H1 (cell line): ENCODE measurements around the gene XCL1. TPM values are rescaled to one million over a fixed set of nuclear protein-coding genes. Genes with fewer than 3 reads are reported as not detected.

Experiments
- CTCF ChIA-PET: fragments of 300-600 bp; sonication (Branson Sonifier 250); formaldehyde crosslinking; loops from one replicate; lab custom pipeline; 2021; ENCODE audit not compliant: partially characterized antibody; lab: Charles Lee
- POLR2A ChIA-PET: fragments of 300-600 bp; sonication (Branson Sonifier 250); formaldehyde crosslinking; loops from one replicate; lab custom pipeline; 2021; ENCODE audit warnings: inconsistent platforms; ENCODE audit not compliant: partially characterized antibody; lab: Charles Lee
- DNase-seq, 2 experiments: peaks; one replicate each; pipeline versions ENCODE4 v3.0.0 to v3.0.0-alpha.2; 2010 to 2022; ENCODE audit warnings: low spot score in 2 of 2, low read depth in 1 of 2, mixed read lengths in 1 of 2
- FAIRE-seq: peaks from 2 replicates; lab custom pipeline; 2011; peaks lifted over from hg19 to GRCh38; lab: Jason Lieb, UNC
- H2AFZ ChIP-seq: 2 replicates; pipeline ENCODE4 v1.8.1; 2012; ENCODE audit warnings: low read length, inconsistent platforms
- H2AK5ac ChIP-seq: 2 replicates; pipeline ENCODE4 v1.6.1; 2013; ENCODE audit warnings: low read depth, low read length
- H2BK120ac ChIP-seq: replicated peaks from 2 replicates; pipeline ENCODE3; 2013; ENCODE audit warnings: low read depth, low read length, inconsistent platforms
- H2BK12ac ChIP-seq: 2 replicates; pipeline ENCODE4 v1.6.1; 2013; ENCODE audit warnings: low read depth, low read length
- H2BK15ac ChIP-seq: 2 replicates; pipeline ENCODE4 v1.6.1; 2013; ENCODE audit warnings: low read length
- H2BK20ac ChIP-seq: 2 replicates; pipeline ENCODE4 v1.6.1; 2013; ENCODE audit warnings: low read length
- H2BK5ac ChIP-seq: 2 replicates; pipeline ENCODE4 v1.6.1; 2013; ENCODE audit warnings: low read depth, low read length
- H3K14ac ChIP-seq: 2 replicates; pipeline ENCODE4 v1.6.1; 2013; ENCODE audit warnings: inconsistent platforms; ENCODE audit not compliant: insufficient read length
- H3K18ac ChIP-seq: 2 replicates; pipeline ENCODE4 v1.6.1; 2013; ENCODE audit warnings: low read length; ENCODE audit errors: extremely low read depth
- H3K23ac ChIP-seq: 2 replicates; pipeline ENCODE4 v1.6.1; 2013; ENCODE audit warnings: inconsistent platforms; ENCODE audit not compliant: insufficient read length
- H3K23me2 ChIP-seq: 2 replicates; pipeline ENCODE4 v1.6.1; 2013; ENCODE audit warnings: low read depth, low read length
- H3K27ac ChIP-seq: 2 replicates; pipeline ENCODE4 v1.6.1; 2011; ENCODE audit warnings: low read depth, low read length, inconsistent platforms
- H3K27me3 ChIP-seq, 4 experiments: replicated peaks in 1 of 4; 1 replicate in 1 of 4; 2 replicates in 3 of 4; pipeline versions ENCODE4 v1.6.1 to v1.8.1; 2011 to 2013; ENCODE audit warnings: low read length in 3 of 4, mild to moderate bottlenecking in 3 of 4, inconsistent platforms in 2 of 4, mixed read lengths in 2 of 4, moderate library complexity in 1 of 4; ENCODE audit not compliant: control insufficient read depth in 3 of 4, insufficient read depth in 3 of 4; ENCODE audit errors: extremely low read depth in 1 of 4
- H3K36me3 ChIP-seq, 4 experiments: 2 replicates each; pipeline versions ENCODE4 v1.6.1 to v1.8.1; 2011 to 2013; ENCODE audit warnings: mild to moderate bottlenecking in 4 of 4, low read length in 3 of 4, moderate library complexity in 2 of 4, control low read depth in 1 of 4, inconsistent platforms in 1 of 4; ENCODE audit not compliant: insufficient read depth in 4 of 4, control insufficient read depth in 2 of 4
- H3K4ac ChIP-seq: replicated peaks from 2 replicates; pipeline ENCODE3; 2013; ENCODE audit warnings: low read length, low read depth, mixed read lengths, inconsistent platforms; ENCODE audit not compliant: insufficient read length
- H3K4me1 ChIP-seq, 4 experiments: replicated peaks in 1 of 4; 1 replicate in 1 of 4; 2 replicates in 3 of 4; pipeline versions ENCODE4 v1.6.1 to v1.8.1; 2011 to 2013; ENCODE audit warnings: low read length in 3 of 4, inconsistent platforms in 2 of 4, mixed read lengths in 1 of 4; ENCODE audit not compliant: insufficient read depth in 4 of 4, control insufficient read depth in 3 of 4
- H3K4me2 ChIP-seq, 2 experiments: 2 replicates each; pipeline versions ENCODE4 v1.6.1 to v1.8.1; 2011 to 2013; ENCODE audit warnings: low read depth in 2 of 2, low read length in 2 of 2, control low read depth in 1 of 2, inconsistent platforms in 1 of 2, mild to moderate bottlenecking in 1 of 2; ENCODE audit not compliant: insufficient read depth in 1 of 2
- H3K4me3 ChIP-seq, 4 experiments: fragments of 200-600, 300-600 bp in 1 of 4; sonication (generic), shearing (Covaris generic), sonication (Bioruptor Twin) in 1 of 4; 2 replicates each; pipeline versions ENCODE4 v1.5.1 to v1.8.1; 2011 to 2016; ENCODE audit warnings: low read length in 4 of 4, low read depth in 3 of 4, control low read depth in 2 of 4, inconsistent platforms in 2 of 4, mild to moderate bottlenecking in 2 of 4, mixed read lengths in 1 of 4, moderate library complexity in 1 of 4; ENCODE audit not compliant: insufficient read depth in 2 of 4; ENCODE audit errors: extremely low read depth in 1 of 4
- H3K56ac ChIP-seq: replicated peaks from 2 replicates; pipeline ENCODE3; 2013; ENCODE audit warnings: low read depth, mild to moderate bottlenecking, mixed read lengths, low read length, inconsistent platforms; ENCODE audit not compliant: insufficient read length
- H3K79me1 ChIP-seq: 2 replicates; pipeline ENCODE4 v1.6.1; 2013; ENCODE audit warnings: low read depth, low read length, control low read depth
- H3K79me2 ChIP-seq, 2 experiments: 2 replicates each; pipeline versions ENCODE4 v1.6.1 to v1.8.1; 2012 to 2013; ENCODE audit warnings: low read length in 2 of 2, mild to moderate bottlenecking in 2 of 2, inconsistent platforms in 1 of 2; ENCODE audit not compliant: insufficient read depth in 2 of 2, control insufficient read depth in 1 of 2
- H3K9ac ChIP-seq, 4 experiments: replicated peaks in 1 of 4; 1 replicate in 1 of 4; 2 replicates in 3 of 4; pipeline versions ENCODE4 v1.6.1 to v1.8.1; 2011 to 2013; ENCODE audit warnings: low read depth in 3 of 4, low read length in 3 of 4, control low read depth in 2 of 4, mild to moderate bottlenecking in 2 of 4, moderate library complexity in 2 of 4, inconsistent platforms in 1 of 4; ENCODE audit errors: extremely low read depth in 1 of 4
- H3K9me3 ChIP-seq, 2 experiments: 2 replicates each; pipeline versions ENCODE4 v1.6.1 to v1.8.1; 2012 to 2013; ENCODE audit warnings: mild to moderate bottlenecking in 2 of 2, moderate library complexity in 2 of 2, control low read depth in 1 of 2, inconsistent platforms in 1 of 2, low read depth in 1 of 2, low read length in 1 of 2, mixed read lengths in 1 of 2; ENCODE audit not compliant: insufficient read depth in 2 of 2
- H4K20me1 ChIP-seq, 2 experiments: replicated peaks in 1 of 2; 2 replicates each; pipeline versions ENCODE3 to v1.8.1; 2011 to 2013; ENCODE audit warnings: inconsistent platforms in 2 of 2, low read length in 2 of 2, mild to moderate bottlenecking in 1 of 2; ENCODE audit not compliant: insufficient read depth in 2 of 2, control insufficient read depth in 1 of 2
- H4K5ac ChIP-seq: 2 replicates; pipeline ENCODE4 v1.6.1; 2013; ENCODE audit warnings: low read length, low read depth, mixed read lengths, inconsistent platforms; ENCODE audit not compliant: insufficient read length
- H4K8ac ChIP-seq: 2 replicates; pipeline ENCODE4 v1.8.0; 2013; ENCODE audit warnings: mild to moderate bottlenecking, moderate library complexity, low read length, inconsistent platforms; ENCODE audit not compliant: insufficient read depth; ENCODE audit errors: extremely low read depth
- H4K91ac ChIP-seq: replicated peaks from 2 replicates; pipeline ENCODE3; 2013; ENCODE audit warnings: low read length, mixed read lengths, inconsistent platforms; ENCODE audit not compliant: insufficient read length
- CBX8 ChIP-seq: fragments of 300-800, 300-1000 bp; sonication (generic); IDR thresholded peaks from 2 replicates; pipeline ENCODE4 v1.7.1; 2016; ENCODE audit warnings: low read depth, low read length, borderline replicate concordance
- HDAC6 ChIP-seq: IDR thresholded peaks from one replicate; pipeline ENCODE4 v1.7.1; 2012; ENCODE audit warnings: low read depth, mild to moderate bottlenecking, inconsistent platforms, low read length, moderate library complexity
- NANOG ChIP-seq: IDR thresholded peaks from 2 replicates; pipeline ENCODE4 v1.6.1; 2011; ENCODE audit warnings: low read length, low read depth, mild to moderate bottlenecking, inconsistent platforms; ENCODE audit not compliant: insufficient read depth, poor library complexity, severe bottlenecking
- POLR2A ChIP-seq, 2 experiments: IDR thresholded peaks; 1 replicate in 1 of 2; 2 replicates in 1 of 2; pipeline ENCODE4 v1.6.1; 2011; ENCODE audit warnings: low read depth in 2 of 2, low read length in 2 of 2, mild to moderate bottlenecking in 2 of 2; ENCODE audit errors: control extremely low read depth in 1 of 2
- WGBS, 2 experiments: shearing (Covaris generic) in 1 of 2; methylation state at CpG; one replicate each; pipeline versions ENCODE4 v1.1.6 to v1.1.7; 2013 to 2015; ENCODE audit warnings: low lambda C conversion rate in 2 of 2, mixed read lengths in 2 of 2, inconsistent platforms in 1 of 2, low coverage in 1 of 2, missing lambda C conversion rate in 1 of 2; ENCODE audit not compliant: insufficient replicate concordance in 2 of 2, insufficient coverage in 1 of 2, insufficient read length in 1 of 2; ENCODE audit errors: extremely low coverage in 1 of 2, missing lambda C conversion rate in 1 of 2; 5-methylcytosine and 5-hydroxymethylcytosine counted together
- polyA plus RNA-seq, 7 experiments: library from polyadenylated mRNA; depleted of rRNA in 3 of 7; stranded (reverse) in 5 of 7; unstranded in 2 of 7; fragments of >200 nt in 5 of 7; fragments of 200-250 nt in 2 of 7; gene quantifications; 1 replicate in 5 of 7; 2 replicates in 1 of 7; 4 replicates in 1 of 7; pipeline versions ENCODE4 v1.2.1 to v1.2.3, GENCODE V29; 2011 to 2013; ENCODE audit warnings: missing spikeins in 2 of 7, mixed read lengths in 2 of 7
- total RNA-seq: library from RNA; stranded (reverse); fragmentation: NEBNext Ultra II Directional; extraction: Animal tissue kit (Norgen Biotek cat#: 25700); gene quantifications from 2 replicates; pipeline ENCODE4 v1.2.1, GENCODE V29; 2021
- TF ChIP-seq, protein P1 (sequence below): IDR thresholded peaks from 2 replicates; pipeline ENCODE4 v1.6.1; 2012; ENCODE audit warnings: inconsistent platforms
- TF ChIP-seq, protein P2 (sequence below), 3 experiments: IDR thresholded peaks; 1 replicate in 2 of 3; 2 replicates in 1 of 3; pipeline versions ENCODE4 v1.5.1 to v1.6.1; 2011; ENCODE audit warnings: low read length in 3 of 3, mild to moderate bottlenecking in 3 of 3, inconsistent platforms in 2 of 3, low read depth in 1 of 3, moderate library complexity in 1 of 3; ENCODE audit not compliant: insufficient read depth in 1 of 3; ENCODE audit errors: control extremely low read depth in 1 of 3
- TF ChIP-seq, protein P3 (sequence below): IDR thresholded peaks from 2 replicates; pipeline ENCODE4 v1.6.1; 2011; ENCODE audit warnings: low read length, improper control_type of control experiment

XCL1 gene
- total and polyA plus RNA-seq, 2 of the 8 experiments (the other 6 are each of a cell fraction or from before 2014, with no cell fraction given) = 0.39 to 0.63 TPM

DNA sequence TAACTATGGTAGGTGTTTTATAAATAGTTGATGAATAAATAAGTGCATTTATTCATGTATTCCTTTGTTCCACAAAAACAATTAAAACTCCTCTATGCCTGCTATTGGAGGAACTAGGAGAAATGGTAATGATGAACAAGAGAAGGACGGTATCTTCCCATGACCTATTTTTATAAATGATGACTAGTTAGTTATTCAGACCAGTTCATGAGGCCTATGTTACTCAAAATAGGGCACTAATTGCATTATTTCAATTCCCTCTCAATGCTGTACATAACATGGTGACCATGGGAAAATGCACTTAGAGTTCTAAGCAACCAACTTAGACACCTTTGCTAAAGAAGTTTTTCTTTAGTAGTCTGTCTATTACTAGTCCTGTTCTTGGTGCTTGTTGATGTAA is 53.1 kb downstream of the XCL1 start:
- CTCF ChIA-PET = interaction anchor here (1.5 to 1.8 kb wide), 2 partner anchors 8 kb away, joined by 5 to 11 read pairs; no protein-coding TSS in a partner anchor
- Histone ChIP-seq H2BK12ac (no peak overlapping the region), H3K79me2 (no peaks in the 10 kb centered on the region), H3K23ac (no peak overlapping the region), H3K14ac (no peak overlapping the region), H2BK120ac (no peak overlapping the region), H3K4me3 (no peak overlapping the region), H3K4ac (no peak overlapping the region), H4K8ac (no peak overlapping the region), H3K4me1 (no peaks in the 10 kb centered on the region), H4K20me1 (no peaks in the 10 kb centered on the region), H3K27ac (no peak overlapping the region), H4K5ac (no peak overlapping the region), H3K4me2 (no peak overlapping the region), H3K27me3 (no peaks in the 10 kb centered on the region; a peak in 1 of 7 replicates), H4K91ac (no peak overlapping the region), H3K79me1 (no peaks in the 10 kb centered on the region), H3K36me3 (no peaks in the 10 kb centered on the region), H2BK20ac (no peak overlapping the region), H3K18ac (no peak overlapping the region), H2BK15ac (no peak overlapping the region), H3K23me2 (no peaks in the 10 kb centered on the region), H3K56ac (no peak overlapping the region), H3K9me3 (no peaks in the 10 kb centered on the region), H2AK5ac (no peak overlapping the region), H2AFZ (no peak overlapping the region), H3K9ac (no peak overlapping the region), H2BK5ac (no peak overlapping the region)
- FAIRE-seq (no peak), DNase-seq (no peak)
- 93% methylated on average over 1 of the region's 1 CpG; no CpG with 5 or more reads in 1 of the 2 experiments for WGBS, 2 experiments
- TF ChIP-seq HDAC6 (no peak), NANOG (no peak), POLR2A (IDR thresholded peaks at IDR 0.05; ENCODE audit: control extremely low read depth in 1 of 2, low read depth in 2 of 2, low read length in 2 of 2) (no peak), CBX8 (no peak)
- TF ChIP-seq, protein P1, sequence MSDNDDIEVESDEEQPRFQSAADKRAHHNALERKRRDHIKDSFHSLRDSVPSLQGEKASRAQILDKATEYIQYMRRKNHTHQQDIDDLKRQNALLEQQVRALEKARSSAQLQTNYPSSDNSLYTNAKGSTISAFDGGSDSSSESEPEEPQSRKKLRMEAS = no peak
- TF ChIP-seq, protein P2, sequence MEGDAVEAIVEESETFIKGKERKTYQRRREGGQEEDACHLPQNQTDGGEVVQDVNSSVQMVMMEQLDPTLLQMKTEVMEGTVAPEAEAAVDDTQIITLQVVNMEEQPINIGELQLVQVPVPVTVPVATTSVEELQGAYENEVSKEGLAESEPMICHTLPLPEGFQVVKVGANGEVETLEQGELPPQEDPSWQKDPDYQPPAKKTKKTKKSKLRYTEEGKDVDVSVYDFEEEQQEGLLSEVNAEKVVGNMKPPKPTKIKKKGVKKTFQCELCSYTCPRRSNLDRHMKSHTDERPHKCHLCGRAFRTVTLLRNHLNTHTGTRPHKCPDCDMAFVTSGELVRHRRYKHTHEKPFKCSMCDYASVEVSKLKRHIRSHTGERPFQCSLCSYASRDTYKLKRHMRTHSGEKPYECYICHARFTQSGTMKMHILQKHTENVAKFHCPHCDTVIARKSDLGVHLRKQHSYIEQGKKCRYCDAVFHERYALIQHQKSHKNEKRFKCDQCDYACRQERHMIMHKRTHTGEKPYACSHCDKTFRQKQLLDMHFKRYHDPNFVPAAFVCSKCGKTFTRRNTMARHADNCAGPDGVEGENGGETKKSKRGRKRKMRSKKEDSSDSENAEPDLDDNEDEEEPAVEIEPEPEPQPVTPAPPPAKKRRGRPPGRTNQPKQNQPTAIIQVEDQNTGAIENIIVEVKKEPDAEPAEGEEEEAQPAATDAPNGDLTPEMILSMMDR (IDR thresholded peaks at IDR 0.05; ENCODE audit: control extremely low read depth in 1 of 3, insufficient read depth in 1 of 3, low read depth in 1 of 3, low read length in 3 of 3) = no peak
- TF ChIP-seq, protein P3, sequence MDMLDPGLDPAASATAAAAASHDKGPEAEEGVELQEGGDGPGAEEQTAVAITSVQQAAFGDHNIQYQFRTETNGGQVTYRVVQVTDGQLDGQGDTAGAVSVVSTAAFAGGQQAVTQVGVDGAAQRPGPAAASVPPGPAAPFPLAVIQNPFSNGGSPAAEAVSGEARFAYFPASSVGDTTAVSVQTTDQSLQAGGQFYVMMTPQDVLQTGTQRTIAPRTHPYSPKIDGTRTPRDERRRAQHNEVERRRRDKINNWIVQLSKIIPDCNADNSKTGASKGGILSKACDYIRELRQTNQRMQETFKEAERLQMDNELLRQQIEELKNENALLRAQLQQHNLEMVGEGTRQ = no peak
- POLR2A ChIA-PET = no interaction called here
